Immature natural killer cell (primary cell): ENCODE data around the gene GRIK2. TPM values are rescaled to one million over a fixed set of nuclear protein-coding genes. Genes with fewer than 3 reads are reported as not detected.

Source experiments
- DNase-seq, 3 donors: peaks; one replicate each; pipeline ENCODE4 v3.0.0; 2022; ENCODE audit warnings: mixed read lengths in 1 of 3
- H3K27ac Mint-ChIP-seq, 6 donors: one replicate each; pipeline ENCODE4 v1.8.0; 2020; ENCODE audit warnings: mixed read lengths in 6 of 6, mild to moderate bottlenecking in 5 of 6, inconsistent platforms in 4 of 6, moderate library complexity in 3 of 6
- H3K27me3 Mint-ChIP-seq, 3 donors: one replicate each; pipeline ENCODE4 v1.8.0; 2020 to 2021; ENCODE audit warnings: low read depth in 3 of 3, mild to moderate bottlenecking in 3 of 3, mixed read lengths in 3 of 3, moderate library complexity in 3 of 3, inconsistent platforms in 1 of 3
- H3K36me3 Mint-ChIP-seq, 3 donors: one replicate each; pipeline ENCODE4 v1.8.0; 2020; ENCODE audit warnings: mixed read lengths in 3 of 3, inconsistent platforms in 2 of 3, mild to moderate bottlenecking in 2 of 3
- H3K4me1 Mint-ChIP-seq, 2 donors: one replicate each; pipeline ENCODE4 v1.8.0; 2020; ENCODE audit warnings: inconsistent platforms in 2 of 2, mild to moderate bottlenecking in 2 of 2, mixed read lengths in 2 of 2, moderate library complexity in 1 of 2
- H3K4me3 Mint-ChIP-seq, 5 donors: one replicate each; pipeline ENCODE4 v1.8.0; 2020; ENCODE audit warnings: mild to moderate bottlenecking in 5 of 5, mixed read lengths in 5 of 5, inconsistent platforms in 3 of 5, moderate library complexity in 3 of 5
- H3K9me3 Mint-ChIP-seq, 6 donors: one replicate each; pipeline ENCODE4 v1.8.0; 2020; ENCODE audit warnings: mild to moderate bottlenecking in 6 of 6, mixed read lengths in 6 of 6, inconsistent platforms in 4 of 6, moderate library complexity in 3 of 6
- polyA plus RNA-seq, 3 donors: library from polyadenylated mRNA; unstranded; fragments of 300-500 nt; fragmentation: Illumina TruSeq; gene quantifications; one replicate each; pipeline ENCODE4 v1.2.3, GENCODE V29; 2021

GRIK2 gene
- polyA plus RNA-seq, 3 donors from 2014 or later = not detected

- Mint-ChIP-seq H3K27ac (no peak overlapping the region), H3K4me3 (no peak overlapping the region), H3K36me3 (no peaks in the 10 kb centered on the region), H3K9me3 (peaks cover 6 to 34% (median 12%) of the 10 kb centered on the region in 6 donors), H3K4me1 (no peaks in the 10 kb centered on the region), H3K27me3 (peaks cover 0 to 2% (median 0%) of the 10 kb centered on the region in 3 donors)
- DNase-seq = no peak
Observed at GRCh38 chr6:101876431-101876830, 482.9 kb downstream of the GRIK2 start.

DNA sequence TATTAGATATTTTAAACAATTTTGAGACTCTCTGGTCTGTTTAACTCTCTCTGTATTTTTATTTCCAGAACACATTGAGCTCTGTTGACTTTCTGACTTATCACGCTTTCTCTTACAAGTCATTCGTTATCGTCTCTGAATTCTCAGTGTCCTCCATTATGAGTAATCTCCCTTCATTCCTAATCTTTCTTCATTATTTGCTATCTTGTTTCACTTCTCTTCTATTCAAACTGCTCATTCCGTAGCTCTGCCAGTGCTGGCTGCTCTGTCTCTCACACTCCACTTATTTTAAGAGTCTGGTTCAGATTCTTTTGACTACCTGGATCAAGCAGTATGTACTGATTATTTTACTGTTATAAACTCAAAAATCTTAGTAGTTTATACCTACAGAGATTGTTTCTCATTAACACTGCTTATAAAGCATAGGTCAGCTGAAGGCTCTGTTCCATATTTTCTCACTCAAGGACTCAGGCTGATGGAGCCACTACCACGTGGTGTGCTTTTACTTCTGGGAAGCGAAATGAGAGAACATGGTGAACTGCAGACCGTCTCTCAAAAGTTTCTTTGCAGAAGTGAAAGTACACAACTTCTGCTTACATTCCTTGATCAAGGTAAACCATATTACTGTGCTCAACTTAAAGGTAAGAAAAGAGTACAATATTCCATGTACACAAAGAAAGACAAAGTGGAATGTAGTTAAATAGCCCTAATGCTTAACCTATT lies 485.2 kb downstream of the GRIK2 start:
- Mint-ChIP-seq H3K36me3 (no peaks in the 10 kb centered on the region), H3K4me3 (no peak overlapping the region), H3K9me3 (peaks cover 5 to 40% (median 11%) of the 10 kb centered on the region in 6 donors), H3K27me3 (no peaks in the 10 kb centered on the region), H3K4me1 (no peaks in the 10 kb centered on the region), H3K27ac (no peak overlapping the region)
- no peak for DNase-seq

GRCh38 chr6:101879782-101880181 lies 486.3 kb downstream of the GRIK2 start:
- H3K36me3 Mint-ChIP-seq = no peaks in the 10 kb centered on the region
- H3K4me3 Mint-ChIP-seq = no peak overlapping the region
- peaks cover 5 to 42% (median 11%) of the 10 kb centered on the region in 6 donors for H3K9me3 Mint-ChIP-seq
- H3K27me3 Mint-ChIP-seq = no peaks in the 10 kb centered on the region
- no peak overlapping the region for H3K27ac Mint-ChIP-seq
- DNase-seq = no peak
- H3K4me1 Mint-ChIP-seq = no peaks in the 10 kb centered on the region

DNA sequence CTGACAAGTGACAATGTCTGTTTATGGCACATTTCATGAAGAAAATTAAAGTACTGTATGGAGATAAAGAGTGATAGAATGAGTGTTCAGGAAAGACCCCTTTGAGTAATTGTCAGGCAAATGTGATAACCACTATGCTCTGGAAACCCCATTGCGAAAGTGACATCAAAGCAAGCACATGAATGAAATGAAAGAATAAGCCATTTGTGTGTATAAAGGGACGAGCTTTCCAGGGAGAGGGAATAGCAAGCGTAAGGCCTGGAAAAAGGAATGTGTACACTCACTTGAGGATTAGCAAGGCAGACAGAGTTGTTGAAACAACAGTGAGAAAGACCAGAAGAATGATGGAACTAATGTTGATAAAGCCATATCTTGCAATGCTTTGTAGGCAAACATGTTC lies 490.0 kb downstream of the GRIK2 start:
- Mint-ChIP-seq H3K4me3 (no peak overlapping the region), H3K36me3 (no peaks in the 10 kb centered on the region), H3K27ac (no peak overlapping the region), H3K9me3 (peaks cover 5 to 35% (median 14%) of the 10 kb centered on the region in 6 donors), H3K4me1 (no peaks in the 10 kb centered on the region), H3K27me3 (no peaks in the 10 kb centered on the region)
- DNase-seq = no peak

GRCh38 chr6:101887532-101887931 lies 494.0 kb downstream of the GRIK2 start:
- no peaks in the 10 kb centered on the region for H3K36me3 Mint-ChIP-seq
- no peaks in the 10 kb centered on the region for H3K4me1 Mint-ChIP-seq
- no peak overlapping the region for H3K4me3 Mint-ChIP-seq
- H3K27me3 Mint-ChIP-seq = no peaks in the 10 kb centered on the region
- H3K27ac Mint-ChIP-seq = no peak overlapping the region
- peaks cover 3 to 26% (median 12%) of the 10 kb centered on the region in 6 donors for H3K9me3 Mint-ChIP-seq
- DNase-seq = no peak

- Mint-ChIP-seq H3K36me3 (no peaks in the 10 kb centered on the region), H3K27me3 (no peaks in the 10 kb centered on the region), H3K9me3 (peaks cover 0 to 14% (median 6%) of the 10 kb centered on the region in 6 donors), H3K4me3 (no peak overlapping the region), H3K27ac (no peak overlapping the region), H3K4me1 (no peaks in the 10 kb centered on the region)
- DNase-seq = no peak
Observed at GRCh38 chr6:101907356-101908217, 514.1 kb downstream of the GRIK2 start.

DNA sequence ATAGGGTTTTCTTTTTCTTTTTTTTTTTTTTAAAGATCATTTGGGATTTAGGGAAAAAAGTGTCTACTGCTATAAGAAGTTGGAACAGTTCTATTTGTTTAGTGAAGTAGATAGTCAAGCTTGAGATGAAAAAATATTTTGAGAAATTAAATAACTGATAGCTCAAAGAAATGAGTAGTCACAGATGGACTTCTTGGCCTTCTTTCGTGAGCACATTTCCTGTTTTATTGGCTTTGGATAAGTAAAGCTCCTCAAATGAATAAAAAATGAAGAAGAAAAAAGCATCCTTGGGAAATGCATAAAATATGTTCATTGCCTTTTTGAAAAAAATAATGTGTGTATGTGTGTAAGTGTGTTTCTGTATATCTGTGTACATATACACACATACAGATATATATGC lies 515.9 kb downstream of the GRIK2 start:
- Mint-ChIP-seq H3K9me3 (peaks cover 1 to 17% (median 11%) of the 10 kb centered on the region in 6 donors), H3K36me3 (no peaks in the 10 kb centered on the region), H3K27ac (no peak overlapping the region), H3K27me3 (no peaks in the 10 kb centered on the region), H3K4me3 (no peak overlapping the region), H3K4me1 (no peaks in the 10 kb centered on the region)
- DNase-seq = no peak

DNA sequence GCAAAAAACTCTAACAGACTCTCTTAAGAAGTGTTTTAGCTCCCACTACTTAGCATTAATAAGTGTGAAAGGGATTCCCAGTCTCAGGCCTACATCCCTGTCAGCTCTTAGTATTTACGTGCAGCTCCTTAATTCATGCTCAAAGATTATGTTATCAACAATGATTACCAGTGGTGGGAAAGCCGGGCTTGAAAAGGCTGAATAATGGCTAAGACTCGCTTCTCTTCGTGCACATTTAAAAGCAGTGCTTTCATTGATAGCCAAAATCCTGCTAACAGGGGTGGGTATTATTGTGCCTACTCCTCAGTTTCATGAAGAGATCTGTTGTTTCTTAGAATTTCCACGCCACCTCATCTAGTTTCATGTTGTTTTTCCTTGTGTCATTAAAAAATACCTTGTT lies 518.8 kb downstream of the GRIK2 start:
- no peak for DNase-seq
- Mint-ChIP-seq H3K36me3 (no peaks in the 10 kb centered on the region), H3K4me3 (no peak overlapping the region), H3K27ac (no peak overlapping the region), H3K27me3 (no peaks in the 10 kb centered on the region), H3K9me3 (peaks cover 2 to 22% (median 14%) of the 10 kb centered on the region in 6 donors), H3K4me1 (no peaks in the 10 kb centered on the region)

- Mint-ChIP-seq H3K36me3 (no peaks in the 10 kb centered on the region), H3K4me3 (no peak overlapping the region), H3K27ac (no peak overlapping the region), H3K9me3 (peaks cover 0 to 22% (median 12%) of the 10 kb centered on the region in 6 donors), H3K27me3 (no peaks in the 10 kb centered on the region), H3K4me1 (no peaks in the 10 kb centered on the region)
- no peak for DNase-seq
Observed at GRCh38 chr6:101918471-101918870, 525.0 kb downstream of the GRIK2 start.

DNA sequence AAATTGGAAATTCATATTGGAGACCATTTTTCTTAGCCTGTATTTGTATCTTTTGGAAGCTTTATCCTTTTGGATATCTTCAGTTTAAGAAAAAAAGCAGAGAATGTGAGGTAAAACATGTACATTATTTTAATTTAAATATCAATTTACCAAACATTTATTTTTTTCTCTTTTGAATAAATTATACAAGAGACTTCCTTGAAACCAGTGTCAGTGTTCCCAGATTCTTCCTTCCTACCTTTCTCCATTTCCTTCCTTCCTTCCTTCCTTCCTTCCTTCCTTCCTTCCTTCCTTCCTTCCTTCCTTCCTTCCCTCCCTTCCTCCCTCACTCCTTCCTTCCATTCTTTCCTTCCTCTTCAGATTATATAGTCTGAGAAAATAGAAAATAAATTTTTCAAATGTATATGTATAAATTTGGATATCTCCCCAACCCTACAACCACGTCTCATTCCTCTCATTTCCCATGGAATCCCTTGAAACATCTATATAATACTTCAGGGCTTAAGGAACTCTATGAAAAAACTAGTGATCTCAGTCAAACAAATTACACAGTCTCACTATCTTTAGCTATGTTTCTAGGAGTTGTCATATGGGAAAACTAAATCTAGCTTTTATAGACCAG lies 528.4 kb downstream of the GRIK2 start:
- no peak overlapping the region for H3K27ac Mint-ChIP-seq
- H3K4me1 Mint-ChIP-seq = no peaks in the 10 kb centered on the region
- DNase-seq = no peak
- H3K36me3 Mint-ChIP-seq = no peaks in the 10 kb centered on the region
- no peak overlapping the region for H3K4me3 Mint-ChIP-seq
- H3K27me3 Mint-ChIP-seq = no peaks in the 10 kb centered on the region
- H3K9me3 Mint-ChIP-seq = peaks cover under 1 to 23% (median 9%) of the 10 kb centered on the region in 6 donors

DNA sequence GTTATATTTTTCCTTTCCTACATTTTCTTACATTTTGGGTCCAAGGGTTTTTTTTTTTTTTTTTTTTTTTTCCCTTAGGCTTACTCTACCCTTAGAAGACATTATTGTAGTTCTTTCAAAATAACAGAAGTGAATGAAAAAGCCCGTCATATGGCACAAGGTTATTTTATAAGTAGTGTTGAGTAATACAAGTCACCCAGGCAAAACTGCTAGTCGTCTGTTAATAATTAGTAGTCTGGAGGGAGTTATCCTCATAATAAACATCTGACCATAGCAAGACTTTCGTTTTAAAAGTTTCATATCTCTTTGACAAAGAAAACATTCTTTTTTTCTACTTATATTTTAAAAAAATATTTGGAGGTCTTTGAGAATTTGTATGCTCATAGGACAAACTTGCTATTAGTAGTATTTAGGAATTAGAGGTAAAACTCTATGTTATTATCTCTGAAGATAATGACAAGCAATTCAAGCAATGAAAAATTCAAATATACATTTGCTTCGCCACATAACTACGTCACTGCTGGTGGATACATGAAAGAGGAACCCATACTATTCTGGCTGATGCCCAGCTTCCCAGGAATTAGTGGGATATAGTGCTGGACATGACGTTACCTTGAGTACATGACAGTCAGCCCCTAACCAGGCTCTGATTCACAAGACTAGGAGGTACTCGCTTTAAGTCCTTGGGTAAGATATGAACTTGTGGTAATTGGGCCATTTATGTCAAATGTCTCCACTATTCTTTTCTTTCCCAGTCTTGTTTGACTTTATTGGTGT lies 532.8 kb downstream of the GRIK2 start:
- no peaks in the 10 kb centered on the region for H3K27me3 Mint-ChIP-seq
- DNase-seq = no peak
- H3K36me3 Mint-ChIP-seq = no peaks in the 10 kb centered on the region
- H3K4me1 Mint-ChIP-seq = no peaks in the 10 kb centered on the region
- H3K27ac Mint-ChIP-seq = no peak overlapping the region
- H3K4me3 Mint-ChIP-seq = no peak overlapping the region
- peaks cover 7 to 23% (median 10%) of the 10 kb centered on the region in 6 donors for H3K9me3 Mint-ChIP-seq

- Mint-ChIP-seq H3K36me3 (peaks cover 0 to 7% (median 0%) of the 10 kb centered on the region in 3 donors), H3K27ac (no peak overlapping the region), H3K4me1 (no peaks in the 10 kb centered on the region), H3K9me3 (peaks cover 9 to 42% (median 17%) of the 10 kb centered on the region in 6 donors), H3K27me3 (no peaks in the 10 kb centered on the region), H3K4me3 (no peak overlapping the region)
- no peak for DNase-seq
Observed at GRCh38 chr6:101931766-101932165, 538.3 kb downstream of the GRIK2 start.

DNA sequence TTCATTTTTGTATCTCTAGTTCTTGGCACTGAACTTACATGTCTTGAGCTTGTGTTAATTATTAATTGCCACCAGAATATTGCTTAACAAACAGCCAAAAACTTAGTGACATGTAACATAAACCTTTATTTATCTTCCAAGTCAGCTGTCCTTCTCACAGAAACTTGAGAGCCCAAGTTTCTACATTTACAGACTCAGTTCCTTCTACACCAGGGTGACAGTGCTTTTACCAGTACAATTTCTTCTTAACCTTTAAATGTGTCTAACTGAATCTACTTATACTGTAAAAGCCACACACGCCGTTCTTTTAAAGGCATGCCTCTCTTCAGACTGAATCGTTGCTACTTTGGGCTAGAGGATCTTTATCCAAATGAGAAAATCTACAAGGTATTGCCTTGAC lies 539.2 kb downstream of the GRIK2 start:
- H3K4me3 Mint-ChIP-seq = no peak overlapping the region
- H3K27me3 Mint-ChIP-seq = no peaks in the 10 kb centered on the region
- H3K4me1 Mint-ChIP-seq = no peaks in the 10 kb centered on the region
- H3K27ac Mint-ChIP-seq = no peak overlapping the region
- H3K36me3 Mint-ChIP-seq = peaks cover 0 to 7% (median 0%) of the 10 kb centered on the region in 3 donors
- H3K9me3 Mint-ChIP-seq = peaks cover 9 to 50% (median 18%) of the 10 kb centered on the region in 6 donors
- no peak for DNase-seq
